H1 (cell line): ENCODE measurements around the gene POLR3A.
A peak's percentile ranks its signal among the peaks of the same experiment; 100 is the strongest.

Experiments
- EZH2 ChIP-seq: fragments of 200-600 bp; sonication (generic); IDR thresholded peaks from 2 replicates; pipeline ENCODE4 v1.7.1; 2012; ENCODE audit warnings: low read depth, mild to moderate bottlenecking, moderate library complexity, low read length, inconsistent platforms; ENCODE audit not compliant: severe bottlenecking
- JUND ChIP-seq: IDR thresholded peaks from 2 replicates; pipeline ENCODE4 v1.6.1; 2011; ENCODE audit warnings: mild to moderate bottlenecking, improper control_type of control experiment, low read length
- POLR2A ChIP-seq, 2 experiments: IDR thresholded peaks; 1 replicate in 1 of 2; 2 replicates in 1 of 2; pipeline ENCODE4 v1.6.1; 2011; ENCODE audit warnings: low read depth in 2 of 2, low read length in 2 of 2, mild to moderate bottlenecking in 2 of 2; ENCODE audit errors: control extremely low read depth in 1 of 2
- RXRA ChIP-seq: IDR thresholded peaks from 2 replicates; pipeline ENCODE4 v1.6.1; 2011; ENCODE audit warnings: low read depth, mild to moderate bottlenecking, low read length, moderate library complexity; ENCODE audit not compliant: insufficient read depth
- SP1 ChIP-seq: IDR thresholded peaks from 2 replicates; pipeline ENCODE4 v1.6.1; 2011; ENCODE audit warnings: low read depth, low read length
- YY1 ChIP-seq: IDR thresholded peaks from 2 replicates; pipeline ENCODE4 v1.6.1; 2011; ENCODE audit warnings: low read depth, mild to moderate bottlenecking, low read length
- TF ChIP-seq, protein P1 (sequence below), 3 experiments: IDR thresholded peaks; 1 replicate in 2 of 3; 2 replicates in 1 of 3; pipeline versions ENCODE4 v1.5.1 to v1.6.1; 2011; ENCODE audit warnings: low read length in 3 of 3, mild to moderate bottlenecking in 3 of 3, inconsistent platforms in 2 of 3, low read depth in 1 of 3, moderate library complexity in 1 of 3; ENCODE audit not compliant: insufficient read depth in 1 of 3; ENCODE audit errors: control extremely low read depth in 1 of 3

DNA sequence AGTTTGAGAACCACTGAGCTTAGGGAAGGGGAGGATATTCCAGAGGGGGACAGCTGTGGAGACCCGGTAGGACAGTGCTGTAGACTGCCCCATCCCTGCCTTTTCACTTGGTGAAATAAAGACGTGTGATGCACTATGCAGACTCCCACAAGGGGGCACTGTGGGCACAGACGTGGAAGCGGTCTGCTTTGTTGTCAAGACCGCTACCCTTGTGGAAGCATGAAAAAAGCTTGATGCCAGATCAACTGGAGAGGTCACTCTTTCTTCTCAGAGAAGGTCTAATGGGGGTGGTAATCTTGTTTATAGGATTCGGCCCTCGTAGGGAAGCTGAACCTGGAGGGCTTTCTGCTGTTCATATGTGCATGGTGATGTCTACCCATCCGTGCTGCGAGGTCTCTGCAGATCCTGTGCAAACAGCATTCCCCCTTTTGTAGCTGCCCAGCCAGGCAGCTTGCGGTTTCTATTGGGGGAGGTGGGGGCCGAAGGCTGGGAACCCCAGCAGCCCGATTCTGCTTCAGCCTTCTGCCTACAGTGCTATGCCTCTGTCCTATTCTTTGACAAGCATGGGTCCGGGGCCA lies 18.1 kb upstream of the POLR3A start:
- no peak for TF ChIP-seq SP1
- no peak for TF ChIP-seq EZH2
- TF ChIP-seq, protein P1, sequence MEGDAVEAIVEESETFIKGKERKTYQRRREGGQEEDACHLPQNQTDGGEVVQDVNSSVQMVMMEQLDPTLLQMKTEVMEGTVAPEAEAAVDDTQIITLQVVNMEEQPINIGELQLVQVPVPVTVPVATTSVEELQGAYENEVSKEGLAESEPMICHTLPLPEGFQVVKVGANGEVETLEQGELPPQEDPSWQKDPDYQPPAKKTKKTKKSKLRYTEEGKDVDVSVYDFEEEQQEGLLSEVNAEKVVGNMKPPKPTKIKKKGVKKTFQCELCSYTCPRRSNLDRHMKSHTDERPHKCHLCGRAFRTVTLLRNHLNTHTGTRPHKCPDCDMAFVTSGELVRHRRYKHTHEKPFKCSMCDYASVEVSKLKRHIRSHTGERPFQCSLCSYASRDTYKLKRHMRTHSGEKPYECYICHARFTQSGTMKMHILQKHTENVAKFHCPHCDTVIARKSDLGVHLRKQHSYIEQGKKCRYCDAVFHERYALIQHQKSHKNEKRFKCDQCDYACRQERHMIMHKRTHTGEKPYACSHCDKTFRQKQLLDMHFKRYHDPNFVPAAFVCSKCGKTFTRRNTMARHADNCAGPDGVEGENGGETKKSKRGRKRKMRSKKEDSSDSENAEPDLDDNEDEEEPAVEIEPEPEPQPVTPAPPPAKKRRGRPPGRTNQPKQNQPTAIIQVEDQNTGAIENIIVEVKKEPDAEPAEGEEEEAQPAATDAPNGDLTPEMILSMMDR (IDR thresholded peaks at IDR 0.05; ENCODE audit: control extremely low read depth in 1 of 3, insufficient read depth in 1 of 3, low read depth in 1 of 3, low read length in 3 of 3): peak; percentile 87 to 98 (median 97)
- TF ChIP-seq YY1: no peak; the same call in 1 of the 2 replicates
- TF ChIP-seq JUND: peak; percentile 9; the same call in 1 of the 2 replicates
- no peak for TF ChIP-seq RXRA
- TF ChIP-seq POLR2A (IDR thresholded peaks at IDR 0.05; ENCODE audit: control extremely low read depth in 1 of 2, low read depth in 2 of 2, low read length in 2 of 2): no peak
